GM19240 (cell line): ENCODE data around the gene PPIF.
"Not testable (repeated sequence)": the region's sequence is repeated elsewhere in the genome, so short reads cannot be mapped to it uniquely, and the experiment has no call there.

Experiments
- DNase-seq: peaks from one replicate; pipeline ENCODE4 v3.0.0; 2011; ENCODE audit warnings: low spot score; ENCODE audit not compliant: insufficient read length

The PPIF gene

GRCh38 chr10:79329529-79329928 is 17.7 kb upstream of the PPIF start:
- DNase-seq: no peak

GRCh38 chr10:79331226-79331625 is 16.0 kb upstream of the PPIF start:
- DNase-seq: no peak

GRCh38 chr10:79331709-79332108 is 15.6 kb upstream of the PPIF start:
- peak; percentile 73 for DNase-seq

GRCh38 chr10:79332610-79333315 is 14.5 kb upstream of the PPIF start:
- DNase-seq: not testable (repeated sequence)

GRCh38 chr10:79333513-79333912 is 13.8 kb upstream of the PPIF start:
- DNase-seq: no peak

GRCh38 chr10:79334573-79334972 is 12.7 kb upstream of the PPIF start:
- no peak for DNase-seq

- DNase-seq: no peak
Measured at GRCh38 chr10:79335094-79335469, 12.2 kb upstream of the PPIF start.

- DNase-seq: no peak
Measured at GRCh38 chr10:79335470-79336235, 11.6 kb upstream of the PPIF start.

- no peak for DNase-seq
Measured at GRCh38 chr10:79336276-79336675, 11.0 kb upstream of the PPIF start.

- no peak for DNase-seq
Measured at GRCh38 chr10:79336739-79337138, 10.5 kb upstream of the PPIF start.

GRCh38 chr10:79337783-79338469 is 9.3 kb upstream of the PPIF start:
- DNase-seq: not testable (repeated sequence)

GRCh38 chr10:79339266-79339665 is 8.0 kb upstream of the PPIF start:
- DNase-seq: no peak

- DNase-seq: no peak
Measured at GRCh38 chr10:79340646-79341244, 6.5 kb upstream of the PPIF start.

- no peak for DNase-seq
Measured at GRCh38 chr10:79342295-79342761, 4.9 kb upstream of the PPIF start.

GRCh38 chr10:79342811-79343561 is 4.3 kb upstream of the PPIF start:
- DNase-seq: no peak

GRCh38 chr10:79344502-79345195 is 2.6 kb upstream of the PPIF start:
- DNase-seq: no peak

- no peak for DNase-seq
Measured at GRCh38 chr10:79345241-79346011, 1.8 kb upstream of the PPIF start.

- DNase-seq: no peak
Measured at GRCh38 chr10:79346012-79346340, 1.3 kb upstream of the PPIF start.

GRCh38 chr10:79346388-79347225 is 662 bp upstream of the PPIF start:
- DNase-seq: no peak
